NB4 (cell line): ENCODE measurements around the gene SPPL3.

Source experiments
- CTCF ChIP-seq: IDR thresholded peaks from one replicate; pipeline ENCODE4 v1.5.1; 2012; ENCODE audit warnings: low read depth, low read length
- MAX ChIP-seq: IDR thresholded peaks from 2 replicates; pipeline ENCODE4 v1.6.1; 2011; ENCODE audit warnings: low read depth, low read length
- POLR2A ChIP-seq: IDR thresholded peaks from 2 replicates; pipeline ENCODE4 v1.6.1; 2011; ENCODE audit warnings: mild to moderate bottlenecking; ENCODE audit not compliant: insufficient read length; ENCODE audit errors: extremely low read depth

GRCh38 chr12:120882055-120882555, 22.1 kb downstream of the SPPL3 start:
- TF ChIP-seq MAX: no peak
- TF ChIP-seq POLR2A: no peak
- no peak for TF ChIP-seq CTCF
